22Rv1 (cell line): Measurements from ENCODE around the gene SMARCD1.

ENCODE experiments used
- H3K27ac ChIP-seq: fragments of 450-650 bp; 2 replicates; pipeline ENCODE4 v1.5.1; 2017
- CTCF ChIP-seq: fragments of 450-650 bp; IDR thresholded peaks from 2 replicates; pipeline ENCODE4 v1.5.1; 2017; ENCODE audit warnings: mild to moderate bottlenecking
- ZFX ChIP-seq: fragments of 450-650 bp; IDR thresholded peaks from 2 replicates; pipeline ENCODE4 v1.6.1; 2017; ENCODE audit warnings: antibody characterized with exemption, borderline replicate concordance

Gene SMARCD1

GRCh38 chr12:50051101-50051806 is 33.9 kb upstream of the SMARCD1 start:
- H3K27ac ChIP-seq: no peak overlapping the region
- no peak for TF ChIP-seq CTCF

GRCh38 chr12:50052544-50052943 is 32.6 kb upstream of the SMARCD1 start:
- TF ChIP-seq CTCF (no peak), ZFX (no peak)
- H3K27ac ChIP-seq: no peak overlapping the region

- H3K27ac ChIP-seq: no peak overlapping the region
- TF ChIP-seq CTCF (no peak), ZFX (no peak)
Measured at GRCh38 chr12:50052964-50053363, 32.2 kb upstream of the SMARCD1 start.

DNA sequence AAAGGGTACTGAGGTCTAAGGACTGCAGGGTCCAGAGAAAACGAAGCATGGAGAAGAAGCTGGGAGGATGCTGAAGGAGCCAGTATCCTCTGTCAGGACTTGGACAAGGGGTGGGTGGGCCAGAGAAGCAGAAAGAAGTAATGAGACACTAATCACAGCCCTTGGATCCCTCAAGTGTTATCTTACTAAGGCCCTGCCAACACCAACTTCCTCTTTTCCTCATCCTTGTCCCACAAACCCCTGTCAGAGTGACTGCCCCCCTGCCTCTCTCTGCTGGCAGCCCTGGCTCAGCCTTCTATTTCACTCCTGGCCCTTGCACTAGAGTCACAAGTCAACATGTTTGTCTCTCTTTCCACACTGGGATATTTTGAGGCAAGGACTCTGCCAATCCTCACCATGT is 31.6 kb upstream of the SMARCD1 start:
- TF ChIP-seq CTCF (no peak), ZFX (no peak)
- no peak overlapping the region for H3K27ac ChIP-seq

DNA sequence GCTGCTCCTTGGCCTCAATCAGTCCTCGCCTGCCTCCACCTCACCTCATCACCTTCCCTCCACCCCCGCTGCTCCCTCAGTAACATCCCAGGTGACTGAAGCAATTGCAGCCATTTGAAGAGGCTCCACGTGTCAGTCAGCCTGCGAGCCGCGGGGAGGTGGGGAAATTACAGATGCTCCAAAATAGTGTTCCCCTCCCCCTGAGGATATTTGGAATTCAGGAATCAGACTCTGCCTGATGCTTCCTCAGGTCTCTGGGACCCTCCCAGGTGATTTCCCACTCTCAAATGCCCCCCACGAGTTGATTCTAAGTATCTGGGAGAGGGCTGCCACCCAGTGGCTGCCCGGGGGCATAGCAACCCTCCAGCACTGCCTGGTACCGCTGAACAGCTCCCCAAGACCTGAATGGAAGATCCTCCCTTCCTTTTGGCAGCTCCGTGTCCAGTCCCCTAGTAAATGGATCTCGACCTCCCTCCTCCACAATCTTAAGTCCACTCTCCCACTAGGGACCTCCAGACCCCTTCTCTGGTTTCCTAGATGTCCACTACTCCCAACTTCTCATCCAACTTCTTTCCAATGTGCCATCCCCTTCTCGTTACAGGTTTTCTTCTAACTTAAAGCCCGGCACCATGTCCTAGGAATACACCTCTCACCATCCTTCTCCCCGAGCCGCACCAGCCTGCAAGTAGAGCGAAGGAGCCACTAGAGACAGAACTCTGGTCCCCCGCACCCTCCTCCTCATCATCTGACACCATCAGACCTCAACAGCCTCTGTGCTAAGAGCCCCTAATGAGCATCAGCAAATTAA is 29.1 kb upstream of the SMARCD1 start:
- no peak overlapping the region for H3K27ac ChIP-seq
- TF ChIP-seq CTCF (peak; percentile 98), ZFX (no peak)

DNA sequence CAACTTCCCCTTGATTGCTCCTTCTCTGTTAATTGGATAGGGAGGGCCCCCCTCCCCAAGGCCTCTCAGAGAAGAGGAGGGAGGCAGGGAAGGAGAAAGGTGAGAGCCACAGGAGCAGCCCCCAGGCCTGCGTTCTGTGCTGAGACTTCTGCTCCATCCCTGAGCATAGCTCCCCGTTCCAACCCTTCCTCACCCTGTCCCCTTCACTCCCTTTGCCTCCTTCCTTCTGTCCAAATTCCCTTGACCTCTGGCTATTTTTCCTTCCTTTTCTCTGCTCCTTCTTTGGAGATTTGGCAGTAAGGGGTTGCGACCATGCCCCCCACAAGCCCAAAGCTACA is 28.5 kb upstream of the SMARCD1 start:
- TF ChIP-seq ZFX (no peak), CTCF (no peak)
- peak overlapping the region; percentile 64; the same call in 1 of the 2 replicates for H3K27ac ChIP-seq
